Skeletal muscle tissue (tissue), 4 donors: ENCODE measurements around the gene ZNF41. TPM values are rescaled to one million over a fixed set of nuclear protein-coding genes. Genes with fewer than 3 reads are reported as not detected.
A peak's percentile ranks its signal among the peaks of the same experiment; 100 is the strongest.
"Not testable (repeated sequence)": the region's sequence is repeated elsewhere in the genome, so short reads cannot be mapped to it uniquely, and the experiment has no call there.

ENCODE experiments used
- H3K27ac ChIP-seq: one replicate; pipeline ENCODE4 v1.7.0; 2013; ENCODE audit warnings: mild to moderate bottlenecking, low read depth, low read length, inconsistent platforms
- H3K27me3 ChIP-seq, 3 donors: one replicate each; pipeline ENCODE4 v1.7.0; 2013; ENCODE audit warnings: low read length in 3 of 3; ENCODE audit not compliant: control insufficient read depth in 3 of 3, insufficient read depth in 3 of 3
- H3K36me3 ChIP-seq, 3 donors: one replicate each; pipeline ENCODE4 v1.7.0; 2013; ENCODE audit warnings: low read length in 3 of 3; ENCODE audit not compliant: control insufficient read depth in 3 of 3, insufficient read depth in 3 of 3
- H3K4me1 ChIP-seq, 3 donors: one replicate each; pipeline ENCODE4 v1.7.0; 2013; ENCODE audit warnings: low read length in 3 of 3, mild to moderate bottlenecking in 3 of 3; ENCODE audit not compliant: control insufficient read depth in 3 of 3, insufficient read depth in 3 of 3
- H3K4me3 ChIP-seq, 3 donors: one replicate each; pipeline ENCODE4 v1.7.0; 2013; ENCODE audit warnings: low read length in 3 of 3
- H3K9ac ChIP-seq, 3 donors: one replicate each; pipeline ENCODE4 v1.7.0; 2013; ENCODE audit warnings: low read length in 3 of 3, mild to moderate bottlenecking in 3 of 3, moderate library complexity in 2 of 3, low read depth in 1 of 3
- H3K9me3 ChIP-seq, 3 donors: one replicate each; pipeline ENCODE4 v1.7.0; 2013; ENCODE audit warnings: low read length in 3 of 3; ENCODE audit not compliant: control insufficient read depth in 3 of 3
- total RNA-seq: library from RNA; depleted of rRNA; stranded (reverse); fragments of >200 nt; gene quantifications from one replicate; pipeline ENCODE4 v1.2.3, GENCODE V29; 2014
- donor health status: Osteomylitis.

Gene ZNF41
- total RNA-seq, 1 donor from 2014 or later, result 6.3 TPM

GRCh38 chrX:47492133-47492532 lies 9.1 kb upstream of the ZNF41 start:
- H3K9me3 ChIP-seq, H3K4me3 ChIP-seq, H3K36me3 ChIP-seq, H3K27ac ChIP-seq, H3K9ac ChIP-seq, H3K27me3 ChIP-seq: not testable (repeated sequence)
- peaks cover 7 to 17% (median 8%) of the 10 kb centered on the region in 3 donors for H3K4me1 ChIP-seq

GRCh38 chrX:47489507-47490275 lies 6.7 kb upstream of the ZNF41 start:
- Histone ChIP-seq H3K9me3 (no peaks in the 10 kb centered on the region), H3K36me3 (no peaks in the 10 kb centered on the region), H3K9ac (peak overlapping the region; percentile 61 to 72 (median 70)), H3K4me3 (peak overlapping the region in 2 of 3 donors; percentile 8 to 29), H3K27me3 (no peaks in the 10 kb centered on the region), H3K4me1 (peaks cover 8 to 17% (median 10%) of the 10 kb centered on the region in 3 donors), H3K27ac (peak overlapping the region; percentile 90)

GRCh38 chrX:47484885-47485284 lies 1.9 kb upstream of the ZNF41 start:
- H3K4me3 ChIP-seq, result no peak overlapping the region
- peaks cover 0 to 8% (median 7%) of the 10 kb centered on the region in 3 donors for H3K4me1 ChIP-seq
- H3K27me3 ChIP-seq, result no peaks in the 10 kb centered on the region
- no peak overlapping the region for H3K27ac ChIP-seq
- H3K36me3 ChIP-seq, result no peaks in the 10 kb centered on the region
- no peak overlapping the region for H3K9ac ChIP-seq
- no peaks in the 10 kb centered on the region for H3K9me3 ChIP-seq

GRCh38 chrX:47483306-47484268 lies 565 bp upstream of the ZNF41 start:
- Histone ChIP-seq H3K9me3 (no peaks in the 10 kb centered on the region), H3K27ac (peak overlapping the region; percentile 91), H3K9ac (peak overlapping the region; percentile 83 to 88 (median 85)), H3K4me3 (peak overlapping the region; percentile 68 to 78 (median 76)), H3K27me3 (no peaks in the 10 kb centered on the region), H3K36me3 (no peaks in the 10 kb centered on the region), H3K4me1 (peaks cover 0 to 7% (median 7%) of the 10 kb centered on the region in 3 donors)

GRCh38 chrX:47482065-47482511 lies 934 bp downstream of the ZNF41 start:
- Histone ChIP-seq H3K36me3 (no peaks in the 10 kb centered on the region), H3K27ac (peak overlapping the region; percentile 91), H3K27me3 (no peaks in the 10 kb centered on the region), H3K9me3 (no peaks in the 10 kb centered on the region), H3K9ac (peak overlapping the region; percentile 83 to 88 (median 85)), H3K4me3 (peak overlapping the region; percentile 68 to 86 (median 76)), H3K4me1 (peaks cover 0 to 7% (median 7%) of the 10 kb centered on the region in 3 donors)

- no peaks in the 10 kb centered on the region for H3K36me3 ChIP-seq
- no peaks in the 10 kb centered on the region for H3K9me3 ChIP-seq
- H3K27me3 ChIP-seq, result no peaks in the 10 kb centered on the region
- H3K4me1 ChIP-seq, result peaks cover 0 to 7% (median 7%) of the 10 kb centered on the region in 3 donors
- H3K9ac ChIP-seq, result no peak overlapping the region
- no peak overlapping the region for H3K27ac ChIP-seq
- no peak overlapping the region for H3K4me3 ChIP-seq
Measured at GRCh38 chrX:47481160-47481559, 1.9 kb downstream of the ZNF41 start.

GRCh38 chrX:47480576-47480975 lies 2.4 kb downstream of the ZNF41 start:
- Histone ChIP-seq H3K4me3 (no peak overlapping the region), H3K27ac (no peak overlapping the region), H3K36me3 (no peaks in the 10 kb centered on the region), H3K4me1 (peaks cover 0 to 7% (median 7%) of the 10 kb centered on the region in 3 donors), H3K9me3 (no peaks in the 10 kb centered on the region), H3K27me3 (no peaks in the 10 kb centered on the region), H3K9ac (no peak overlapping the region)

GRCh38 chrX:47475476-47475875 lies 7.5 kb downstream of the ZNF41 start:
- no peaks in the 10 kb centered on the region for H3K36me3 ChIP-seq
- H3K27me3 ChIP-seq, result no peaks in the 10 kb centered on the region
- H3K9me3 ChIP-seq, result no peaks in the 10 kb centered on the region
- H3K27ac ChIP-seq, result no peak overlapping the region
- no peak overlapping the region for H3K4me3 ChIP-seq
- H3K4me1 ChIP-seq, result no peaks in the 10 kb centered on the region
- H3K9ac ChIP-seq, result no peak overlapping the region

- Histone ChIP-seq H3K9me3 (no peaks in the 10 kb centered on the region), H3K4me1 (peaks cover 0 to 4% (median 0%) of the 10 kb centered on the region in 3 donors), H3K27me3 (no peaks in the 10 kb centered on the region), H3K27ac (no peak overlapping the region), H3K9ac (no peak overlapping the region), H3K36me3 (peaks cover 0 to 8% (median 5%) of the 10 kb centered on the region in 3 donors), H3K4me3 (no peak overlapping the region)
Measured at GRCh38 chrX:47467106-47467505, 15.9 kb downstream of the ZNF41 start.
